Gastrocnemius medialis (tissue), 4 donors: ENCODE data around the gene ST6GALNAC6. TPM values are rescaled to one million over a fixed set of nuclear protein-coding genes. Genes with fewer than 3 reads are reported as not detected.

ENCODE experiments used
- ATAC-seq, 2 donors: fragments of 150-250 bp; one replicate each; pipeline ENCODE4 v1.9.1; 2016
- DNase-seq, 2 donors: peaks; one replicate each; pipeline ENCODE4 v3.0.0-alpha.2; 2019
- H3K27ac ChIP-seq, 4 donors: fragments of 200-600 bp; sonication (generic); 1 replicate in 1 of 4; 2 replicates in 3 of 4; pipeline ENCODE4 v1.5.1; 2016 to 2018; ENCODE audit warnings: mild to moderate bottlenecking in 2 of 4, moderate library complexity in 1 of 4
- H3K27me3 ChIP-seq, 3 donors: fragments of 200-600 bp; sonication (generic) in 2 of 3; 1 replicate in 1 of 3; 2 replicates in 2 of 3; pipeline versions ENCODE4 v1.5.1 to v1.6.0; 2016 to 2019; ENCODE audit warnings: mild to moderate bottlenecking in 1 of 3, moderate library complexity in 1 of 3
- H3K36me3 ChIP-seq, 2 donors: fragments of 200-600 bp; sonication (generic) in 1 of 2; one replicate each; pipeline ENCODE4 v1.5.1; 2017 to 2018
- H3K4me1 ChIP-seq, 2 donors: fragments of 200-600 bp; sonication (generic) in 1 of 2; one replicate each; pipeline ENCODE4 v1.5.1; 2016 to 2017; ENCODE audit warnings: mild to moderate bottlenecking in 2 of 2
- H3K4me3 ChIP-seq, 4 donors: fragments of 200-600 bp; sonication (generic) in 3 of 4; 1 replicate in 1 of 4; 2 replicates in 3 of 4; pipeline ENCODE4 v1.5.1; 2016 to 2019; ENCODE audit warnings: mild to moderate bottlenecking in 2 of 4
- H3K9me3 ChIP-seq, 3 donors: fragments of 200-600 bp; sonication (generic) in 2 of 3; 1 replicate in 1 of 3; 2 replicates in 2 of 3; pipeline ENCODE4 v1.5.1; 2016 to 2019
- POLR2A ChIP-seq, 2 donors: fragments of 450-650 bp; IDR thresholded peaks; one replicate each; pipeline ENCODE4 v1.6.1; 2017; ENCODE audit warnings: antibody characterized with exemption in 2 of 2, mild to moderate bottlenecking in 2 of 2, moderate library complexity in 2 of 2
- in situ Hi-C, 4 donors: fragments of 200-750 bp; cut with MboI; loops; one replicate each; pipeline versions ENCODE4 v1.15.0 to v1.8.0; 2017; ENCODE audit warnings: low sequenced_read_pairs in 4 of 4
- intact Hi-C: fragments of 100-400 bp; cut with DNase I; formaldehyde crosslinking; loops from one replicate; pipeline ENCODE4 v1.15.1; 2023; ENCODE audit warnings: low total_unique reads
- total RNA-seq, 4 donors: library from RNA; depleted of rRNA; stranded (reverse); fragments of >200 nt; gene quantifications; one replicate each; pipeline versions ENCODE4 v1.1.0 to v1.2.3, GENCODE V29; 2016
- TF ChIP-seq, protein P1 (sequence below), 5 experiments: fragments of 450-650 bp in 3 of 5; fragments of 200-600 bp in 2 of 5; sonication (generic) in 2 of 5; IDR thresholded peaks in 4 of 5; conservative IDR thresholded peaks in 1 of 5; 1 replicate in 4 of 5; 2 replicates in 1 of 5; pipeline ENCODE4 v1.5.1; 2016 to 2019; ENCODE audit warnings: antibody characterized with exemption in 5 of 5, mild to moderate bottlenecking in 3 of 5, moderate library complexity in 3 of 5

The ST6GALNAC6 gene
- total RNA-seq, 4 donors from 2014 or later: 46.7 to 69.3 (median 56.9) TPM

DNA sequence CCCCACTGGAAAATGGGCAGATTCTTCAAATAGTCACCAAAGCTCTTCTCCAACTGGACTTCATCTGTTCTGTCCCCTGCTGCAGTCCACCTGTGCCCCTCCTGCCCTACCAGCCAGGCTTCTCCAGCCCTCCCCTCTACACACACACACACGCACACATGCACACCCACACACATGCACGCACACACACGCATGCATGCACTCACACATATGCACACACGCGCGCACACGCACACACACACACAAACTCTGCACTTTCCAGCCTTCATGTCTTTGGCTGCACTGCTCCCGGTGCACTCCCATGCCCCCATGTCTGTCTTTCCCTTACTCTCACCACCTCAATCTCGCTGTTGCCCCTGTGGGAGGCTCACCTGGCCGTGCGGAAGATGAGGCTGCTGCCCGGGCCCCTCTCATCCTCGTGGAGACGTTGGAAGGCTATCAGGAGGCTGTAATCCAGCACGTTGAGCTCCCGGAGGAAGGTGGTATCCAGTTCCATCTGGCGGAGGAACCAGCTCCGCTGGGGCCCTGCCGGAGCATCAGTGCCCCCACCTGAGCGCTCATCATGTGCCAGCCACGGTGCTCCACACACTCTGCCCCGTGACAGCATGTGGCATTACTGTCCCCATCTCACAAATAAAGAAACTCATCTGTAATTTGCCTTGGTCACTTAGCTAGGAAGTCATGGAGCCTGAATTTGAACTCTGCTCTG is 25.5 kb upstream of the ST6GALNAC6 start:
- peaks cover 34 to 38% (median 35%) of the 10 kb centered on the region in 3 donors for H3K27me3 ChIP-seq
- TF ChIP-seq, protein P1, sequence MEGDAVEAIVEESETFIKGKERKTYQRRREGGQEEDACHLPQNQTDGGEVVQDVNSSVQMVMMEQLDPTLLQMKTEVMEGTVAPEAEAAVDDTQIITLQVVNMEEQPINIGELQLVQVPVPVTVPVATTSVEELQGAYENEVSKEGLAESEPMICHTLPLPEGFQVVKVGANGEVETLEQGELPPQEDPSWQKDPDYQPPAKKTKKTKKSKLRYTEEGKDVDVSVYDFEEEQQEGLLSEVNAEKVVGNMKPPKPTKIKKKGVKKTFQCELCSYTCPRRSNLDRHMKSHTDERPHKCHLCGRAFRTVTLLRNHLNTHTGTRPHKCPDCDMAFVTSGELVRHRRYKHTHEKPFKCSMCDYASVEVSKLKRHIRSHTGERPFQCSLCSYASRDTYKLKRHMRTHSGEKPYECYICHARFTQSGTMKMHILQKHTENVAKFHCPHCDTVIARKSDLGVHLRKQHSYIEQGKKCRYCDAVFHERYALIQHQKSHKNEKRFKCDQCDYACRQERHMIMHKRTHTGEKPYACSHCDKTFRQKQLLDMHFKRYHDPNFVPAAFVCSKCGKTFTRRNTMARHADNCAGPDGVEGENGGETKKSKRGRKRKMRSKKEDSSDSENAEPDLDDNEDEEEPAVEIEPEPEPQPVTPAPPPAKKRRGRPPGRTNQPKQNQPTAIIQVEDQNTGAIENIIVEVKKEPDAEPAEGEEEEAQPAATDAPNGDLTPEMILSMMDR (IDR thresholded peaks at IDR 0.05 in 4 of 5, conservative IDR thresholded peaks at IDR 0.05 in 1 of 5): no peak
- no peak for TF ChIP-seq POLR2A (IDR thresholded peaks at IDR 0.05)

DNA sequence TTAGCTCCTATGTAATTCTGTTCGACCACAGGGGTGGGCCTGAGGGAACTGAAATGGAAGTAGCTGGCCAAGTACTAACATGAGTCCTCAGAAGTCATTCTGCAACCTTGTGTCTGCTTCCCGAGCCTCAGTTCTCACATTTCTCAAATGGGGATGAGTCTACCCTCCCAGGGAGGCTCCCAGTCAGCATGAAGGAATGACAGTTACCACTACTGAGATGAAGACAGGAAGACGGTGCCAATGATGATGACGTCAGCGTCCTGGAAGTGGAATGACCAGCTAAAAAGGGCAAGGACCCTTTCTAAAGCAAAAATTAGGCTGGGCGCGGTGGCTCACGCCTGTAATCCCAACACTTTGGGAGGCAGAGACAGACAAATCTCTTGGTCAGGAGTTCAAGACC is 24.4 kb upstream of the ST6GALNAC6 start:
- H3K4me1 ChIP-seq: peaks cover 9 to 17% of the 10 kb centered on the region in 2 donors
- TF ChIP-seq POLR2A (IDR thresholded peaks at IDR 0.05): no peak
- TF ChIP-seq, protein P1 (IDR thresholded peaks at IDR 0.05 in 4 of 5, conservative IDR thresholded peaks at IDR 0.05 in 1 of 5): no peak
- DNase-seq (no peak), ATAC-seq (no peak)
- H3K4me3 ChIP-seq: no peak overlapping the region
- H3K27ac ChIP-seq: no peak overlapping the region
- intact Hi-C loops: loop anchor here (10.0 kb wide), 1 partner anchor 419 kb away; no protein-coding TSS in a partner anchor
- H3K27me3 ChIP-seq: peaks cover 24 to 28% (median 28%) of the 10 kb centered on the region in 3 donors
- H3K9me3 ChIP-seq: no peaks in the 10 kb centered on the region
- in situ Hi-C loops: loop anchor here (5.0 to 25.0 kb wide), 4 partner anchors 189 to 686 kb away; partner anchors contain the start of gene TOR2A (in 1 of the 4)
- H3K36me3 ChIP-seq: no peaks in the 10 kb centered on the region

More for the DNA sequence above, 25.5 kb upstream of the ST6GALNAC6 start:
- H3K9me3 ChIP-seq: no peaks in the 10 kb centered on the region
- in situ Hi-C loops (loop anchor here (5.0 to 25.0 kb wide), 4 partner anchors 190 to 688 kb away; partner anchors contain the start of gene TOR2A (in 1 of the 4)), intact Hi-C loops (loop anchor here (10.0 kb wide), 1 partner anchor 420 kb away; no protein-coding TSS in a partner anchor)
- no peaks in the 10 kb centered on the region for H3K36me3 ChIP-seq
- no peak overlapping the region for H3K4me3 ChIP-seq
- H3K27ac ChIP-seq: no peak overlapping the region
- peaks cover 9 to 17% of the 10 kb centered on the region in 2 donors for H3K4me1 ChIP-seq
- no peak for ATAC-seq
- no peak for DNase-seq

DNA sequence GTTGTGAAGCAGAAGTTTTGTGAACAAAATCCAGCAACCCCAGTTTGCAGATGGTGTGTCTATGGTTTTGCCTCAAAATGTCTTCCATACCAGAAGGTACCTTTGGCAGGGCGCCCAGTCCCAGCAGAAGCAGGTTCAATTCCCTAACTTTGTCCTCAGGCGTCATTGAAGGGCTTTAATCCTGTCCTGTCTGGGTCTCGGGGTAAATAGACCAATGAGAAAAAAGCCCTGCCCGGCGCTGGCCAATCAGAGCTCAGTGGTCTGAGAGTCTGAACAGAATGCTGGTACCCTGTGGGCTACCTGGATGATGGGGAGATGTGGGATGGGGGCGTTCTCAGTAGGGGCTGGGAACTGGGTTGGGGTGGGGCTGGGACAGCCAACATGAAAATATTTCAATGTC is 23.6 kb upstream of the ST6GALNAC6 start:
- H3K9me3 ChIP-seq: no peaks in the 10 kb centered on the region
- ATAC-seq: no peak
- in situ Hi-C loops: loop anchor here (5.0 to 25.0 kb wide), 4 partner anchors 188 to 686 kb away; partner anchors contain the start of gene TOR2A (in 1 of the 4)
- H3K27ac ChIP-seq: no peak overlapping the region
- peaks cover 19 to 21% (median 21%) of the 10 kb centered on the region in 3 donors for H3K27me3 ChIP-seq
- peaks cover 9 to 17% of the 10 kb centered on the region in 2 donors for H3K4me1 ChIP-seq
- intact Hi-C loops: loop anchor here (10.0 kb wide), 1 partner anchor 418 kb away; no protein-coding TSS in a partner anchor
- H3K4me3 ChIP-seq: no peak overlapping the region
- H3K36me3 ChIP-seq: no peaks in the 10 kb centered on the region
- DNase-seq: no peak
- no peak for TF ChIP-seq POLR2A (IDR thresholded peaks at IDR 0.05)
- TF ChIP-seq, protein P1 (IDR thresholded peaks at IDR 0.05 in 4 of 5, conservative IDR thresholded peaks at IDR 0.05 in 1 of 5): no peak

DNA sequence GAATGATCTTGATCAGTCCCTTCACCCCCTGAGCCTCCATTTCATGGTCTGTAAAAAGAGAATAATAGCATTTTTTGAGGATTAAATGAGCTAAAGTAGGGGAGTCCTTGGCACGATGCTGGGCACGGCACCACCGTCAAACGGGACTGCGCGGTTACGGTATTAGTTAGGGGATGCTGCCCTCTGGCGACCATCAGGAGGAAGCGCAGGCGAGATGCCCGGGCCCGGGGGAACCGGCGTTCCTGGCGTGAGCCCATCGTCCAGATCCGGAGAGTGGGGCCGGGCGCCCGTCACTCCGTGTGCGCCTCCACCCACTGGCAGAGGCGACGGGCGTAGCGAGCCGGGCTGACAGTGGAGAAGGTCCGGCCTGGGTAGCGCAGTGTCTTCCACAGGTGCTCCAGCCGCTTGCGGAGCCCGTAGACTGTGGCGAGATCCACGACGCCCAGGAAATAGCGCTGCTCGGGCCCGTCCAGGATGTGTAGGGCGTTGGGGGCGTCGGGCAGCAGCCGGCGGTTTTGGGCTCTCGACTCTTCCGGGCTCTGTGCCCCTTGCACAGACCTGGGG is 22.2 kb upstream of the ST6GALNAC6 start:
- Histone ChIP-seq H3K4me1 (peaks cover 10 to 18% of the 10 kb centered on the region in 2 donors), H3K4me3 (peak overlapping the region; percentile 29 to 55 (median 40)), H3K27me3 (peaks cover 5 to 13% (median 7%) of the 10 kb centered on the region in 3 donors), H3K27ac (no peak overlapping the region), H3K36me3 (no peaks in the 10 kb centered on the region), H3K9me3 (no peaks in the 10 kb centered on the region)
- intact Hi-C loops (loop anchor here (1.0 to 10.0 kb wide), 3 partner anchors 186 to 417 kb away; partner anchors contain the start of gene TOR2A), in situ Hi-C loops (loop anchor here (5.0 to 25.0 kb wide), 4 partner anchors 187 to 684 kb away; partner anchors contain the start of gene TOR2A (in 1 of the 4))
- DNase-seq (peak in 1 of 2 donors; percentile 67), ATAC-seq (peak; percentile 21 to 28)
- TF ChIP-seq, protein P1 (IDR thresholded peaks at IDR 0.05 in 4 of 5, conservative IDR thresholded peaks at IDR 0.05 in 1 of 5): peak; percentile 95 to 98 (median 97)
- no peak for TF ChIP-seq POLR2A (IDR thresholded peaks at IDR 0.05)
